Measurements from ENCODE around the gene HSPA1L. TPM values are rescaled to one million over a fixed set of nuclear protein-coding genes. Genes with fewer than 3 reads are reported as not detected.

HSPA1L gene
- polyA plus RNA-seq, 2 of the 4 experiments (the other 2 are of a cell fraction) = 1.2 to 1.7 TPM

DNA sequence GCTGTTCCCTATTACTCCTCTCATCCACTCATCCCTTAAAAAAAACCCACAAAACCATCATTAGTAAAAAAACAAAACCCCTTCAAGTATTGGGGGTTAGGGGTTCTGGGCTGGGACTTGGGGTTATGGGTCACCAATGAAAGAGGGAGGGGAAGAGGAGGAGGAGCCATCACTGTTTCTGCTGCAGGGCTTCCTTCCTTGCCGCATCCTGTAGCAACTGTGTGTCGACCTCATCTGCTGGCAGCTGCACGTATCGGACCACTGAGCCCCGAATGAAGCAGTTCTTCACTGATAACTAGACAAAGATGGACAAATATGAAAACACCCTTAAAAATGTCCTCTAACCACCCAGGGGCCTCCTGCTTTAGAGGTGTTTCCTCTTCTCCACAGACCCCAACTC, 17.5 kb downstream of the HSPA1L start:
- CTCF ChIA-PET = interaction anchor here (3.3 to 3.8 kb wide), 2 partner anchors 8 to 33 kb away, joined by 19 to 27 read pairs; partner anchors contain the start of gene LSM2

DNA sequence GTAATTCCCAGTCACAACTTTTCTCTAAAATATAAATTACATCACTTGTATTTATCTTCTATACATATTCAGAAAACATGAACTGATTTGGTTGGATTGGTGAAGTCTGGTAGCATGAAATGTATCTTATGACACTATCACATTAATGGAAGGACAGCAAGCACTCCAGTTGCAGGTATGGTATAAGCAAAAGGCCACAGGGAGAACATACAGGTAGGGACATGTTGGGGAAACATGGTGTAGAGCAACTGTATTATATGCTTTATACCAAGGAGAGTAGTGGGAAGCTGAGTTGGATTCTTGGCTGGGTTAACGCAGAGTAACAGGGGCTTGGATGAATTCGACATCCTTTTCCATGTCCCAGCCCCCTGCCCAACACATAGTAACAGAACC, 18.1 kb downstream of the HSPA1L start:
- Histone ChIP-seq H3K9me3 (no peaks in the 10 kb centered on the region), H3K27ac (no peak overlapping the region), H3K4me3 (no peak overlapping the region), H3K4me1 (peaks cover 23% of the 10 kb centered on the region; the same call in 2 of the 3 replicates), H3K4me2 (no peak overlapping the region)
- FAIRE-seq = no peak
- ChIA-PET CTCF (interaction anchor here (1.2 to 3.8 kb wide), 6 partner anchors 8 to 250 kb away, joined by 3 to 27 read pairs (median 7); partner anchors contain the start of genes HSPA1B, LSM2 and NFKBIL1), POLR2A (interaction anchor here (2.6 kb wide), 1 partner anchor 10 kb away, joined by 18 read pairs; the partner anchor contains the start of gene LSM2)
- ATAC-seq = no peak
- WGBS (ENCODE audit: missing lambda C conversion rate) = 96% methylated on average over 2 of the region's 2 CpGs
- no peak for DNase-seq (ENCODE audit: low read depth in 1 of 2, low spot score in 1 of 2)
- TF ChIP-seq MAFK (IDR thresholded peaks at IDR 0.05; ENCODE audit: partially characterized antibody) (no peak), ZNF302 (CRISPR knock-in tag; IDR thresholded peaks at IDR 0.05) (no peak), HMGXB4 (CRISPR knock-in tag; IDR thresholded peaks at IDR 0.05; ENCODE audit: borderline replicate concordance) (no peak), ZFP36 (IDR thresholded peaks at IDR 0.05; ENCODE audit: borderline replicate concordance, partially characterized antibody) (no peak), CBX2 (IDR thresholded peaks at IDR 0.05; ENCODE audit: borderline replicate concordance, low read depth) (no peak), ZC3H11A (IDR thresholded peaks at IDR 0.05) (no peak), HOXB13 (CRISPR knock-in tag; IDR thresholded peaks at IDR 0.05; ENCODE audit: low read depth) (no peak), CEBPB (IDR thresholded peaks at IDR 0.05) (no peak), CTCF (IDR thresholded peaks at IDR 0.05) (no peak), HDAC2 (IDR thresholded peaks at IDR 0.05) (no peak), JUNB (IDR thresholded peaks at IDR 0.05) (no peak), ELK1 (IDR thresholded peaks at IDR 0.05; ENCODE audit: low read depth, low read length) (no peak), CHD2 (IDR thresholded peaks at IDR 0.05; ENCODE audit: low read length, partially characterized antibody) (no peak)
- TF ChIP-seq, protein P1, sequence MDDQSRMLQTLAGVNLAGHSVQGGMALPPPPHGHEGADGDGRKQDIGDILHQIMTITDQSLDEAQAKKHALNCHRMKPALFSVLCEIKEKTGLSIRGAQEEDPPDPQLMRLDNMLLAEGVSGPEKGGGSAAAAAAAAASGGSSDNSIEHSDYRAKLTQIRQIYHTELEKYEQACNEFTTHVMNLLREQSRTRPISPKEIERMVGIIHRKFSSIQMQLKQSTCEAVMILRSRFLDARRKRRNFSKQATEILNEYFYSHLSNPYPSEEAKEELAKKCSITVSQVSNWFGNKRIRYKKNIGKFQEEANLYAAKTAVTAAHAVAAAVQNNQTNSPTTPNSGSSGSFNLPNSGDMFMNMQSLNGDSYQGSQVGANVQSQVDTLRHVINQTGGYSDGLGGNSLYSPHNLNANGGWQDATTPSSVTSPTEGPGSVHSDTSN (IDR thresholded peaks at IDR 0.05) = no peak
- TF ChIP-seq, protein P2, sequence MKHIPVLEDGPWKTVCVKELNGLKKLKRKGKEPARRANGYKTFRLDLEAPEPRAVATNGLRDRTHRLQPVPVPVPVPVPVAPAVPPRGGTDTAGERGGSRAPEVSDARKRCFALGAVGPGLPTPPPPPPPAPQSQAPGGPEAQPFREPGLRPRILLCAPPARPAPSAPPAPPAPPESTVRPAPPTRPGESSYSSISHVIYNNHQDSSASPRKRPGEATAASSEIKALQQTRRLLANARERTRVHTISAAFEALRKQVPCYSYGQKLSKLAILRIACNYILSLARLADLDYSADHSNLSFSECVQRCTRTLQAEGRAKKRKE (CRISPR knock-in tag; IDR thresholded peaks at IDR 0.05; ENCODE audit: low read depth) = no peak

More for the DNA sequence above, 17.5 kb downstream of the HSPA1L start:
- DNase-seq (ENCODE audit: low read depth in 1 of 2, low spot score in 1 of 2) (no peak), FAIRE-seq (no peak), ATAC-seq (no peak)
- H3K9me3 ChIP-seq = no peaks in the 10 kb centered on the region
- TF ChIP-seq BCL3 (IDR thresholded peaks at IDR 0.05) (no peak), MAFK (IDR thresholded peaks at IDR 0.05; ENCODE audit: partially characterized antibody) (no peak), CHD2 (IDR thresholded peaks at IDR 0.05; ENCODE audit: low read length, partially characterized antibody) (no peak)
- POLR2A ChIA-PET = interaction anchor here (2.6 kb wide), 1 partner anchor 9 kb away, joined by 18 read pairs; the partner anchor contains the start of gene LSM2
- H3K4me1 ChIP-seq = peaks cover 20% of the 10 kb centered on the region; the same call in 2 of the 3 replicates
- no peak overlapping the region for H3K4me3 ChIP-seq
- WGBS (ENCODE audit: missing lambda C conversion rate) = 91% methylated on average over 5 of the region's 5 CpGs
- no peak overlapping the region for H3K4me2 ChIP-seq
- no peak overlapping the region for H3K27ac ChIP-seq
